Fibroblast of the aortic adventitia (primary cell): ENCODE measurements around the gene ELOA. TPM values are rescaled to one million over a fixed set of nuclear protein-coding genes. Genes with fewer than 3 reads are reported as not detected.
A peak's percentile ranks its signal among the peaks of the same experiment; 100 is the strongest.

Source experiments
- DNase-seq: peaks from one replicate; pipeline ENCODE4 v3.0.0-alpha.2; 2010; ENCODE audit warnings: low read depth
- H3K4me3 ChIP-seq: 2 replicates; pipeline ENCODE4 v1.5.1; 2011; ENCODE audit warnings: low read depth, mild to moderate bottlenecking, control low read depth, low read length, moderate library complexity
- total RNA-seq: library from RNA; depleted of rRNA; stranded (reverse); fragments of >200 nt; gene quantifications from 2 replicates; pipeline ENCODE4 v1.2.3, GENCODE V29; 2012; ENCODE audit warnings: low replicate concordance
- TF ChIP-seq, protein P1 (sequence below): IDR thresholded peaks from 2 replicates; pipeline ENCODE4 v1.5.1; 2011; ENCODE audit warnings: mild to moderate bottlenecking, low read length, control low read depth, inconsistent platforms; ENCODE audit not compliant: insufficient read depth

The ELOA gene
- total RNA-seq, 1 donor = 41.9 TPM

DNA sequence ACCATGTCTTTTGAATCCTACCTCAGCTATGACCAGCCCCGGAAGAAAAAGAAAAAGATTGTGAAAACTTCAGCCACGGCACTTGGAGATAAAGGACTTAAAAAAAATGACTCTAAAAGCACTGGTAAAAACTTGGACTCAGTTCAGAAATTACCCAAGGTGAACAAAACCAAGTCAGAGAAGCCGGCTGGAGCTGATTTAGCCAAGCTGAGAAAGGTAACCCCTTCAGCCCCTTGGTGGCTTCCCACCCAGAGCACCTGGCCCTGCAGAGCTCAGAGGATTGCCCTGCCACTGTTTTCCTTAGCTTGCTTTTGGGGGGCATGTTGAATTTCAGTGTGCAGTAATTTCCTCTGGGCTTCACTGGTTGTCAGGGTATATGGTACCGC is 8.5 kb downstream of the ELOA start:
- no peak overlapping the region for H3K4me3 ChIP-seq
- no peak for DNase-seq
- TF ChIP-seq, protein P1, sequence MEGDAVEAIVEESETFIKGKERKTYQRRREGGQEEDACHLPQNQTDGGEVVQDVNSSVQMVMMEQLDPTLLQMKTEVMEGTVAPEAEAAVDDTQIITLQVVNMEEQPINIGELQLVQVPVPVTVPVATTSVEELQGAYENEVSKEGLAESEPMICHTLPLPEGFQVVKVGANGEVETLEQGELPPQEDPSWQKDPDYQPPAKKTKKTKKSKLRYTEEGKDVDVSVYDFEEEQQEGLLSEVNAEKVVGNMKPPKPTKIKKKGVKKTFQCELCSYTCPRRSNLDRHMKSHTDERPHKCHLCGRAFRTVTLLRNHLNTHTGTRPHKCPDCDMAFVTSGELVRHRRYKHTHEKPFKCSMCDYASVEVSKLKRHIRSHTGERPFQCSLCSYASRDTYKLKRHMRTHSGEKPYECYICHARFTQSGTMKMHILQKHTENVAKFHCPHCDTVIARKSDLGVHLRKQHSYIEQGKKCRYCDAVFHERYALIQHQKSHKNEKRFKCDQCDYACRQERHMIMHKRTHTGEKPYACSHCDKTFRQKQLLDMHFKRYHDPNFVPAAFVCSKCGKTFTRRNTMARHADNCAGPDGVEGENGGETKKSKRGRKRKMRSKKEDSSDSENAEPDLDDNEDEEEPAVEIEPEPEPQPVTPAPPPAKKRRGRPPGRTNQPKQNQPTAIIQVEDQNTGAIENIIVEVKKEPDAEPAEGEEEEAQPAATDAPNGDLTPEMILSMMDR = no peak

DNA sequence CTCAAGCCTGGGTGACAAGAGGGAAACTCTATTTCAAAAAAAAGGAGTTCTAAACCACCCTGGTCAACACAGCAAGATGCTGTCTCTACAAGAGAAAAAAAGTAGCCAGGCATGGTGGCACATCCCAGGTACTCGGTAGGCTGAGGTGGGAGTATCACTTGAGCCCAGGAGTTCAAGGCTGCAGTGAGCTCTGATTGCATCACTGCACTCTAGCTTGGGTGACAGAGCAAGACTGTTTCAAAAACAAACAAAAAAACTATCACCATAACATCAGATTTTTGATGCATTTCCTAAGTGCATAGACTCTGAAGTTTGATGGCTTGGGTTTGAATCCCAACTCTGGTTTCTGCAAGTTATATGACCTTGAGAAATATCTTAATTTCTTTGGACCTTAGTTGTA is 9.6 kb downstream of the ELOA start:
- TF ChIP-seq, protein P1 = no peak
- no peak overlapping the region for H3K4me3 ChIP-seq

DNA sequence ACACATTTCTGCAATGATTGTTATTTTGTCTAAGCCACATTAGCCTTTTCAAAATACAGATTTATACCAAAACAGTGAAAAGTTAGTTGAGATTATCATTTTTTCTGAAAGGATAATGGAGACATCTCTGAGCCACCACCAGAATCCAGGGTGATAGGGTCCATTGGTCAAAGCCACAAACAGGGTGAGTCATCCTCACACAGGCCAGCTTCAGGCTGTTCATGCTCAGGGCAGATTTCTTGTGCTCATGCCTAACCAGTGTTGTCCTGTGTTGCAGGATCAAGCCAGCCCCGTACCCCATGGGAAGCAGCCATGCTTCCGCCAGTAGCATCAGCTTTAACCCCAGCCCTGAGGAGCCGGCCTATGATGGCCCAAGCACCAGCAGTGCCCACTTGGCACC is 13.4 kb downstream of the ELOA start:
- TF ChIP-seq, protein P1 = no peak
- DNase-seq = peak; percentile 27
- no peak overlapping the region for H3K4me3 ChIP-seq

More for the DNA sequence above, 9.6 kb downstream of the ELOA start:
- no peak for DNase-seq

DNA sequence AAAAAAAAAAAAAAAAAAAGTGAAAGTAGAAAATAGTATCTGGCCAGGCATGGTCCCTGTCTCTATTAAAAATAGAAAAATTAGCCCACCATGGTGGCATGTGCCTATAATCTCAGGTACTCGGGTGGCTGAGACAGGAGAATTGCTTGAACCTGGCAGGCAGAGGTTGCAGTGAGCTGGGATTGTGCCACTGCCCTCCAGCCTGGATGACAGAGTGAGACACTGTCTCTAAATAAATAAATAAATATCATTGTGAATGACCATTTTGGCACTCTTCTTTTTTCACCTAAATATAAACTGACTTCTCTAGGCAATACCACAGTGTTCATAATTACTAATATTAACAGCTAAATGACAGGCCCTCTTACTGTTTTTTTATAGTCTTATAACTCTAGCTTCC is 14.5 kb downstream of the ELOA start:
- no peak overlapping the region for H3K4me3 ChIP-seq
- no peak for DNase-seq
- TF ChIP-seq, protein P1 = no peak

DNA sequence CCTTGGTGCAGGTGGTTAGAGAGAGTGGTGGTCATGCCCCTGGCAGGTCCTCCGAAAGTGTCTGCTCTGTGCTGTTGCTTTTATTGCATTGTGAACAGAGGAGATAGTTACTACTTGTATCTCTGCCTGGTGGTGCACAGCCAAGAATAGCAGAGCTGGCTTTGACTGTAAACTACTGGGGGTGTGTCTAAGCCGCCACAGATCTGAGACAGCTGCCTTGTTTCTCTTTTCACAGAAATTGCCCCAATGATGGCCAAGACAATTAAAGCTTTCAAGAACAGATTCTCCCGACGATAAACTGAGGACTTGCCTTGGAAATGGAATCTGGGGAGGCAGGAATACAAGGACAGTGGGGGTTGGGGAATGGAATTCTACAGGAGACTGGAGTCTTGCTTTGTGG is 16.0 kb downstream of the ELOA start:
- TF ChIP-seq, protein P1 = no peak
- DNase-seq = peak; percentile 55
- no peak overlapping the region for H3K4me3 ChIP-seq

DNA sequence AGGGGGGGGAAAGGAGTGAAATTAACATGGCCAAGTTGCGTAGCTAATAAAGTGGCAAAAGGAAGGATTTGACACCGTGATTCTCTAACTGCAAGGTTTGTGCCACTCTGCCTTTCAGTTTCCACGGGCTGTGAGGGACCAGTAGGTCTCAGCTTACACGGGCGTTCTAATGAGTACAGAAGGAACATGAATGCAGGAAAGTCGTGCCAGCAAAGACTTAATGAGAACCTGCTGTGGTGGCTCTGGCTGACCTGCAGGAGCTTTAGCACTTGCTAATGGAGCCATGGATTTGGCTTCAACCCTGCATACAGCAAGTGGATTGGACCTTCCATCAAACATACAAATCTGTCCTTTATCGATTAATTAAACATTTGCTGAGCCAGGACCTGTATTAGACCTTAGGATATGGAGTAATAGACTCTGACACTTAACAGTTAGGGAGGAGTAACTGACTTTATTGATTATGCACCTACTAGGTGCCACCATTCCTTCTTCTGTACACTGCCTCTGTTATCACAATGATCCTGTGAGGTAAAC is 19.8 kb downstream of the ELOA start:
- TF ChIP-seq, protein P1 = no peak
- H3K4me3 ChIP-seq = no peak overlapping the region
- DNase-seq = peak; percentile 23

DNA sequence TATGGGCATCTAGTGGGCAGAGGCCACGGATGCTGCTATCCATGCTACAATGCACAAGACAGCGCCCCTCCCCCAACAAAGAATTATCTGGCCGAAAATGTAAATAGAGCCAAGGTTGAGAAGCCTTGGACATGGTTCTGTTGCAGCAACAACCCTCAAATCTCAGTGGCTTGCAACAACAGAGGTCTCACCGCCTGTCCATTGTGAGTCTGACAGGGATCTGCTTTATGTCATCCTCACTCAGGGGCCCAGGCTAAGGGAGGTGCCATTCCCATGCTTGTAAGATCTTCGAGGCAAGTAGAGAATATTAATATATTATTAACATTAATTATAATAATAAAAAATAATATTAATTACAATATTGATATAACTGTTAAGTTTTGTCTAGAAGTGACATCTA is 25.5 kb downstream of the ELOA start:
- DNase-seq = no peak
- no peak overlapping the region for H3K4me3 ChIP-seq
- TF ChIP-seq, protein P1 = no peak
